Activated CD8-positive, alpha-beta memory T cell treated with anti-CD3 and anti-CD28 coated beads for 36 hours (primary cell): ENCODE measurements around the gene STPG4. TPM values are rescaled to one million over a fixed set of nuclear protein-coding genes. Genes with fewer than 3 reads are reported as not detected.

Experiments used
- CTCF ChIA-PET: fragments of 350-600 bp; sonication (Branson Sonifier 250); formaldehyde crosslinking; loops from one replicate; lab custom pipeline; 2021; ENCODE audit warnings: antibody characterized with exemption; lab: Charles Lee
- POLR2A ChIA-PET: fragments of 350-600 bp; sonication (Branson Sonifier 250); formaldehyde crosslinking; loops from one replicate; lab custom pipeline; 2021; ENCODE audit warnings: antibody characterized with exemption; lab: Charles Lee
- total RNA-seq, 2 experiments: library from RNA; stranded (reverse); gene quantifications; one replicate each; pipeline ENCODE4 v1.2.3, GENCODE V29; 2021

The STPG4 gene
- total RNA-seq, 2 experiments from 2014 or later: 0.23 to 0.32 TPM

DNA sequence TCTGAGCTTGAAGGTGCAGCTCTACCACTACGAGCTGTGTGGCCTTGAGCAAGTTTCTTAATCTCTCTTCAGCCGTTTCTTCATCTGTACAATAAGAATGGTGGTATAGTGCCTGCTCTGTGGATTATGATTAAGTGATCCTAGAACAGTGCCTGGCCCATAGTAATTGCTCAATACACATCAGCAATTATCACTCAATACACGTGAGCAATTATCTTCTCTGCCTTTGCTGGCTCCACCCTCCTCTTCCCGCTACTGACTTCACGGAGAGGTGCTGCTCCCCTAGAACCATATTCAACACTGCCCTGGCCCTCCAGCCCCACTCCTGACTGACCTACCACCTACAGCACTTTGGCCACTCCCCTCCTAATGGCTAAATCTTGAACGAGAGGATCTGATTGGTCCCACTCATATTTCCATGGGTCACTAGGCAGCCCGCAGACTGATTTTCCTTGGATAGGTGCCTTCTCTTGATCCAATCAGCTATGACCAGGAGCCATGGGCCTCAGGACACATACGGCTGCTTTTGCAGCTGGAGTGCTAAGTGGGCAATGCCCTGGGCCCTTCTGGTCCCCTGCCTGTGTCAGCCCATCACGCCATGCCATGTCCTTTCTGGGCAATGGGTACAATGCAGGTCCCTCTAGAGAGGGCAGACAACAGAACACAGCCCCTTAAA lies 77.5 kb downstream of the STPG4 start:
- CTCF ChIA-PET: no interaction called here
- POLR2A ChIA-PET: no interaction called here

GRCh38 chr2:47076586-47077441 lies 78.3 kb downstream of the STPG4 start:
- POLR2A ChIA-PET: interaction anchor here (0.6 kb wide), 1 partner anchor 77 kb away, joined by 3 read pairs; no protein-coding TSS in a partner anchor
- CTCF ChIA-PET: no interaction called here

DNA sequence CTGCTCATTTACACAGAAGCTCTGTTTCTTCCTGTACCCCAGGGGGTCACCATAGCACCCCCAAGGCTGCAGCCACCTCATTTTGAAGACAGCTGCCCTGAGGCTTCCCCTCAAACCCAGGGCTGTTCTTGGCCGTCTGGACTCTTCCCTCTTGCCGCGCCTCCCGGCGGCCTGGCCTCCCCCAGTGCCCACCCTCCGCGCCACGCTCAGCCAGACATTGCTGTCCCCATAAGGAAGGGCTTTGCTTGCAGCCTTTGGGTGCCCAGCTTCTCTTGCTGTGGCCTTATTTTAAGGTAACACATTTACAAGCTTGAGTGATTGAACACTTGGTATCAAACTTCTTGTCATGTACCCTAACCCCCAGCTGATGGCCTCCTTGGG lies 79.0 kb downstream of the STPG4 start:
- ChIA-PET POLR2A (interaction anchor here (0.6 kb wide), 1 partner anchor 76 kb away, joined by 3 read pairs; no protein-coding TSS in a partner anchor), CTCF (no interaction called here)

GRCh38 chr2:47075361-47076125 lies 79.6 kb downstream of the STPG4 start:
- CTCF ChIA-PET: no interaction called here
- POLR2A ChIA-PET: interaction anchor here (0.6 kb wide), 1 partner anchor 76 kb away, joined by 3 read pairs; no protein-coding TSS in a partner anchor

DNA sequence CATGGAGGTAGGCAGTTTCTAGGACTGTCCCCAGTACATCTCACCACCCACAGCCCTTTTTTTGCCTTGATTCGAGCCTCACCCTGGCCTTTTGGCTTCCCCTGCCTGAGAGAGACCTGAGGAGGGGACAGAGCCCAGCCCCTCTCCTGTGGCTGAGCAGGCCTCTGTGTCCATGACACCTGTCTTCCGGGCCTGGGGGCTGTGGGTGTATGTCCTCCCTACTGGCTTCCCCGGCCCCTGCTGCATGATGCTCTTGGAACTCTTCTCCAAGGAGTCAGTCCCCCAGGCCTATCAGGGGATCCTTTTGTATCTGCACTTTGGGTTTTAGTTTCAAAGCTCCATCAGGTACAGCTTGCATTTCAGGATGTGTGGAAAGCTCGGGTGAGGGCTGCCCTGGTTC lies 80.4 kb downstream of the STPG4 start:
- ChIA-PET CTCF (no interaction called here), POLR2A (no interaction called here)

DNA sequence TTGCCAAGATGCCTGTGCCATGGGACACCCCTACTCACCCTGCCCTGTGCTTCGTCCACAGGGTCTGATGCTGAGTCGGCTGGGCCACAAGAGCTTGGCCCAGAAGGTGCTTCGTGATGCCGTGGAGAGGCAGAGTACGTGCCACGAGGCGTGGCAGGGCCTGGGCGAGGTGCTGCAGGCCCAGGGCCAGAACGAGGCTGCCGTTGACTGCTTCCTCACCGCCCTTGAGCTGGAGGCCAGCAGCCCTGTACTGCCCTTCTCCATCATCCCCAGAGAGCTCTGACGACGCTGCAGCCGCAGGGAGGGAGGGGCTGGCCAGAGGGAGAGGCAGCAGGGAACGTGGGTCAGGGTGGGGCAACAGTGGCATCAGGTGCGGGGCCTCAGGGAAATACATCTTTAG lies 81.5 kb downstream of the STPG4 start:
- ChIA-PET POLR2A (no interaction called here), CTCF (no interaction called here)

DNA sequence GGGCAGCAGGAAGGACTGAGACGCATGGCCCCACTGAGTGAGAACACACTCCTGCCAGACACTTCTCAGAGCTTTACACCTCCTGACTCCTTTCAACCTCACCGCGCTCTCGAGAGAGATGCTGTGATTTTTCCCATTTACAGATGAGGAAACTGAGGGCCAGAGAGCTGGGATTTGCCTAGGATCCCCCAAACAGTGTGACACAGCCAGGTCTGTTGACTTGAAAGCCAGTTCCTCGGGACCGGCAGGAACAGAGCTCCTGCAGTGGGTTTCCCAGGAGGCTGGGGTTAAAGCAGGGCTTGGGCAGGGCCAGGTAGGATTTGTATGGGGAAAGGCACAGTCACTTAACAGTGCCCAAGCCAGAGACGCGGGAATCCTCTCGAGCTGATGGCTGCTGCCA lies 81.9 kb downstream of the STPG4 start:
- CTCF ChIA-PET: no interaction called here
- POLR2A ChIA-PET: no interaction called here

DNA sequence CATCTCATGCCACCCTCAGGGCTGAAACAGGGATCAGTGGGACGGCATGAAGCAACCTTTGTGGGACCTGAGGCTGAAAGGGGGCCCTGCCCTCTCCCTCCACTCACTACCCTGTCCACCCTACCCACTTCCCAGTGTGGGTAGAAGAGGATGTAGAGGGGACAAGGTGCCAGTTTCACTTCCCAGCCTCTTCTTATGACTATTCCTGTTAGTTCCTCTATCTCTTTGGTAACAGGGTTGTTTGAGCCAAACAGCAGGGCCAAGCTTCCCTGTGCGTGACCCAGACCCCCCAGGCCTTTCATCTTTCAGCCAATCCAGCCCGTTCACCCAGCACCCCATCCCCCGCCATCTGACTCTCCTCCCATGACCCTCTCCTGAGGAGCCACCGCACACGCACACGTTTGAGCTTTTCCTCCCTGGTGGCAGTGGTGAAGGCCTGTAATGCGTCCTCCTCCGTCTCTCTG lies 82.3 kb downstream of the STPG4 start:
- ChIA-PET CTCF (no interaction called here), POLR2A (no interaction called here)

GRCh38 chr2:47072018-47072691 lies 83.0 kb downstream of the STPG4 start:
- CTCF ChIA-PET: no interaction called here
- POLR2A ChIA-PET: no interaction called here

DNA sequence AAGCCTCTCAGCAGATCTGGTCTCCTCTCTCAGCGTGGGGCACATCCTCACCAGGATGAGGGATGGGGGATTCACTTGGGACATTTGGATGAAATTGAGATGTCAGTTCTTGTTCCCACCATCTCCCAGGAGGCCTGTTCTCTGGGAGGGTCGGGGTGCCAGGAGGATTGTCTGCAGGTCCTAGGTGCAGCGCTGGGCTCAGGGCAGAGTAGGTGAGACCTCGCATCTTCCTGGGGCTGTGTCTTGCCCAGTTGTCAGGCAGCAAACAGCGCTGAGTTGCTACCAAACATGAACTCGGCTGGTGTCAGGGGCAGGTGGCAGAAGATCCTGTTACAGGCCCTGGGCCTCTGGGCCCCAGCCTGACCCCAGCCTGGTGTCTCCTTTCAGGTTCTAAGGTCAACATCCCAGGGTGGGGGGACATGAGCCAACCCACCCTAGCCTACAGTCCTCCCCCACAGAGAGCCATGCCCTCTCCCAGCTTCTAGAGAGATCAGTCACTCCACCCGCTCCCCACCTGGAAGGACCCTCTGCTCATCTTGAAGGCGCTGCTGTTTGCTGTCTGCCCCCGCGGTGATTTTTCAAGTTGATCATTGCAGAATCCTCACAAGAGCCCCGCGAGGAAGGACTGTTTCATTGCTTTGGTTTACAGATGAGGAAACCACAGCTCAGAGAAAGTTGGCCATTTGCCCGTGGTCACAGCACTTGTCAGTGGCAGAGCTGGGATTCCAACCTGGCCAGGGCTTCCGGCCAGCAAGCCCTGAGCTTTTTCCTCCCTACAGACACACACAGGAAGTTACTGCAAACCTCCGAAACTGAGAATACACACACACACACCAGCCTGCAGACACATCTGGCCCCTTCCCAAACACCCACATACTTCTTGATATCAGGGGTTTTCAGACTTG lies 83.9 kb downstream of the STPG4 start:
- CTCF ChIA-PET: no interaction called here
- POLR2A ChIA-PET: no interaction called here

DNA sequence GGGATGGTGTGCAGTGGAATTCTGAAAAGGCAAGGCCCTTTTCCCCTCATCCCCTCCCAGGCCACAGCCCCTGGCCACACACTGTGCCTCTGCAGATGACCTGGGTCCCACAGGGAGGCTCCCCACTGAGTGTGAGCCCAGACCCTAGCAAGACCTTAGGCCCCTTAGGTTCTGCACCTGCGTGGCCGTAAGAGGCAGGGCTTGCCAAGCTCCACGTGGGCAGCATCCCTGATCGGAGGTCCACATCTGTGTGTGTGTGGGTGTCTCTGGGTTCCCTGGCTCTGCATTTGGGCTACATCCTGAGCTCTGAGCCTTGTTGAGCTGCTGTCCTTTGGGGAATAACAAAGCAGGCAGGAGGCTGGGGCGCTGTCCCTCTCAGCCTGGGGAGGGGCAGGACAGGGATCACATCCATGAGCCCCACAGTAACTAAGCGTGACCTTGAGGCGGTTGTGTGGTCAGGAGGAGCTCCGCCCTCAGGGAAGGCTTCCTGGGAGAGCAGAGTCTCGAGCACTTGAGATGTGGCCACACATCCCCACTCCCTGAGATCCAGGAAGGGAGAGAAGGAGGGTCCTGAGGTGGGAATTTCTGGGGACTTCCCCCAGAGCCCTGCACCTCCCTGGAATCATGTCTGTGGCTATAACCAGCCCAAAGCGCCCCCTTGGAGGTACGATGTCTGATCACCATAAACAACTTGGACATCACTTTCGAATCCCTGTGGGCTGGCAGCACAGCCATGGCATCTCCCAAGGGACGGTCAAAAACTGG lies 84.8 kb downstream of the STPG4 start:
- CTCF ChIA-PET: no interaction called here
- POLR2A ChIA-PET: no interaction called here

- POLR2A ChIA-PET: no interaction called here
These were observed 85.4 kb downstream of the STPG4 start for GRCh38 chr2:47069628-47070154.

DNA sequence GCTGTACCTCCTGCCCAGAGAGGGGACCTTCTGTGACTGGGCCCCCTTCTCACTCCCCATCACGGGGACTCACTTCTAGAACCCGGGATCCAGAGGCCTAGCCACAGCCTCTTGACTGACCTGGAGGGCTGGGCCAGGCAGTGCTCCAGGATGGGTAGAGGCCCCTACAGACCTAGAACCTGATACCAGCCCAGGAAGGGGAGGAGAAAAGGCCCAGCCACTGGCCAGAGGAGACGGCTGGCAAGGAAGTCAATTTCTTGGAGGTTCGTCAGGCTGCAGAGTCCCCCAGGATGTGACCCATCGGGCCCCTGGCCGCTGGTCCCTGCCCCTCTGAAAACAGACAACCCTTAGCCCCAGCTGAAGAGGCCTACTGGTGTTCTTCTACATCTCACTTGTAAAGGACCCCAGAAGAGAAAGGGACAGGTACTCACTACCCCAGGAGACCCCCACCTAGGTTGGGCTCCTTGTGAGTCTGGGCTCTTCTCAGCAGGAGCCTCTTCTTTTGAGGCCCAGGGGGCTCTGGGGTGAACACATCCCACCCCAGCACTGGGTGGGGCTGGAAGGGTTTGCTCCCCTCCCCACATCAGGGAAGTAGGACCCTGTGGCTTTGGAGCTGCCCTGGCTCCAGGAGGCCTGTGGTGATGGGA lies 86.0 kb downstream of the STPG4 start:
- ChIA-PET CTCF (interaction anchor here (0.6 kb wide), 1 partner anchor 100 kb away, joined by 3 read pairs; no protein-coding TSS in a partner anchor), POLR2A (no interaction called here)

More at GRCh38 chr2:47069628-47070154, 85.4 kb downstream of the STPG4 start:
- CTCF ChIA-PET: interaction anchor here (0.6 kb wide), 1 partner anchor 100 kb away, joined by 3 read pairs; no protein-coding TSS in a partner anchor

DNA sequence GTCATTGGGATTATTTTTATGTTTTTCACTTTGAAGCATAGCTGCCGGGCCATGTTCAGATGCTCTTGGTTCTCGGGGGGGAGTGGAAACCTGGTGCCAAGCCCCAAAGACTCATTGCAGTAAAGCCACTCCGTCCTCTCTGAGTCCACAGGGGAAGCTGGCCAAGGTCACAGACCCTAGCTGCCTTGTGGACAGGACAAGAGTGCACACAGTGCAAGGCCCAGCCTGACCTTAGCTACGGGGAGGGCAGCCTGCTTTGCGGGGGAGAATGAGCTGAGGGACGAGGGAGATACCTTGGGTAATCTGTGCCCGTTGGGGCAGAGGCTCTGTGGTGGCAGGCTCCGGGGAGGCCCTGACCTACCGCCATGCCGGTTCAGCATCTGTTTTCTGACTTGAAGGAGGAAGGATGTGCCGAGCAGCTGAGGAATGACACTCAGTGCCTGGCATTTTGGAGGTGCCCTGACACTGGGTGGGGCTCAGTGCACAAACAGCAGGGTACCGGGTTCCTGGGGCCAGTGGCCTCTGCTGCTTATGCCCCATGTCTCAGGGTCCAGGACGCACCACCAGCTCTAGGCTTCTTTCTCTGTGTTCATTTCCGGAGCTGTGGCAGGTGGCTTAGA lies 87.2 kb downstream of the STPG4 start:
- ChIA-PET CTCF (no interaction called here), POLR2A (interaction anchor here (0.6 kb wide), 3 partner anchors 102 to 1526 kb away, joined by 4 to 6 read pairs (median 5); no protein-coding TSS in a partner anchor)

- ChIA-PET CTCF (no interaction called here), POLR2A (no interaction called here)
These were observed 89.2 kb downstream of the STPG4 start for GRCh38 chr2:47065771-47066380.

GRCh38 chr2:47065343-47065742 lies 89.8 kb downstream of the STPG4 start:
- CTCF ChIA-PET: no interaction called here
- POLR2A ChIA-PET: no interaction called here
